ENCODE data around the gene TP73.

DNA sequence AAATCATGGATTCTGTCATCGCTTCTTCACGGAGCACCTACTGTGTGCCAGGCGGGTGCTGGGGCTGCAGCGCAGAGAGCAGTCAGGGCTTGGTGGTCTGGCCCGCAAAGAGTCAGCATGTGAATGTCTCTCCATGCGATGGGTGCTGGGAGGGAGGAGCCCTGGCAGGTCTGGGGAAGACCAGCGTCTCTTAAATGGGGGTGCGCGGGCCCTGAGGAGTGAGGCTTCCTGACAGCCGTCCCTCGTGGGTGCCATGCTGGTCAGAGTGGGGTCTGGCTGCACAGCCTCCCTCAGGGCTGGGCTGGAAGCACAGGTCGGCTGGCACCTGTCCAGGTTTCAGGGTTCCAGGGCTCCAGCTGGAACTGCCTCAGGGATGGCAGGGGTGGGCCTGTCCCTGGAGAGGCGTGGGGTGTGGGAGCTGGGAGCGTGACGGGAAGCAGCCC, 18.5 kb downstream of the TP73 start:
- TF ChIP-seq, protein P1, sequence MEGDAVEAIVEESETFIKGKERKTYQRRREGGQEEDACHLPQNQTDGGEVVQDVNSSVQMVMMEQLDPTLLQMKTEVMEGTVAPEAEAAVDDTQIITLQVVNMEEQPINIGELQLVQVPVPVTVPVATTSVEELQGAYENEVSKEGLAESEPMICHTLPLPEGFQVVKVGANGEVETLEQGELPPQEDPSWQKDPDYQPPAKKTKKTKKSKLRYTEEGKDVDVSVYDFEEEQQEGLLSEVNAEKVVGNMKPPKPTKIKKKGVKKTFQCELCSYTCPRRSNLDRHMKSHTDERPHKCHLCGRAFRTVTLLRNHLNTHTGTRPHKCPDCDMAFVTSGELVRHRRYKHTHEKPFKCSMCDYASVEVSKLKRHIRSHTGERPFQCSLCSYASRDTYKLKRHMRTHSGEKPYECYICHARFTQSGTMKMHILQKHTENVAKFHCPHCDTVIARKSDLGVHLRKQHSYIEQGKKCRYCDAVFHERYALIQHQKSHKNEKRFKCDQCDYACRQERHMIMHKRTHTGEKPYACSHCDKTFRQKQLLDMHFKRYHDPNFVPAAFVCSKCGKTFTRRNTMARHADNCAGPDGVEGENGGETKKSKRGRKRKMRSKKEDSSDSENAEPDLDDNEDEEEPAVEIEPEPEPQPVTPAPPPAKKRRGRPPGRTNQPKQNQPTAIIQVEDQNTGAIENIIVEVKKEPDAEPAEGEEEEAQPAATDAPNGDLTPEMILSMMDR (IDR thresholded peaks at IDR 0.05) = no peak
- no peak for TF ChIP-seq POLR2A (IDR thresholded peaks at IDR 0.05)
